ENCODE results near the gene F2R.
"Not testable (repeated sequence)": the region's sequence is repeated elsewhere in the genome, so short reads cannot be mapped to it uniquely, and the experiment has no call there.

Gene F2R

DNA sequence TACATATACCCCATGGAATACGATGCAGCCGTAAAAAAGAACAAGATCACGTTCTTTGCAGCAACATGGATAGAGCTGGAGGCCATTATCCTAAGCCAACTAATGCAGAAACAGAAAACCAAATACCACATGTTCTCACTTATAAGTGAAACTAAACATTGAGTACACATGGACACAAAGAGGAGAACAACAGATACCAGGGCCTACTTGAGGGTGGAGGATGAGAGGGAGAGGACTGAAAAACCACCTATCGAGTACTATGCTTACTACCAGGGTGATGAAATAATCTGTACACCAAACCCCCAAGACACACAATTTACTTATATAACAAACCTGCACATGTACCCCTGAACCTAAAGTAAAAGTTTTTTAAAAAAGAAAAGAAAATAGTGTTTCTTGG lies 25.6 kb downstream of the F2R start:
- peaks cover 46% of the 10 kb centered on the region for H3K4me1 Mint-ChIP-seq
- H3K36me3 Mint-ChIP-seq, H3K27me3 Mint-ChIP-seq, DNase-seq, H3K4me3 Mint-ChIP-seq, H3K27ac Mint-ChIP-seq, H3K9me3 Mint-ChIP-seq: not testable (repeated sequence)
- CTCF ChIA-PET, result interaction anchor here (2.3 kb wide), 1 partner anchor 33 kb away, joined by 8 read pairs; no protein-coding TSS in a partner anchor

DNA sequence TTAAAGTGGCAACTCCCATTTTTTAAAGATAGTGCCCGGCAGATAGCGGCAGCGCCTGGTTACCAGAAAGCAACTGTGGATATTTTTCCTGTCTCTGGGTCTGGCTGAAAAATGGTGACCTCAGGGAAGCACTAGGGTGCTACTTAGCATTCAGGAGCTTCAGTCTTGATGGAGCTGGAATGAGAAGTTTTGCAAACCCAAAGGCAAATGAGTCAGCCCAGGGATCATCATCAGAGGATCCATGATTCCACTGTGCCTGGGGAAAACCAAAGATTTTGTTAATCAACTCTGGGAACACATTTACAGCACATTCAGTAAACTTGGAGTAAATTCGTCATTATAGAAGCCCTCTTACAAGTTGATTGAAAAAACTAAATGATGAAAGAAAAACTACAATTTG lies 26.7 kb downstream of the F2R start:
- H3K27ac Mint-ChIP-seq, result no peak overlapping the region
- CTCF ChIA-PET, result interaction anchor here (2.3 kb wide), 1 partner anchor 32 kb away, joined by 8 read pairs; no protein-coding TSS in a partner anchor
- peaks cover 38% of the 10 kb centered on the region for H3K4me1 Mint-ChIP-seq
- H3K4me3 Mint-ChIP-seq, result no peak overlapping the region
- H3K9me3 Mint-ChIP-seq, result no peaks in the 10 kb centered on the region
- H3K27me3 Mint-ChIP-seq, result no peaks in the 10 kb centered on the region
- H3K36me3 Mint-ChIP-seq, result peaks cover 1% of the 10 kb centered on the region
- DNase-seq, result no peak

GRCh38 chr5:76744632-76745031 lies 28.7 kb downstream of the F2R start:
- Mint-ChIP-seq H3K36me3 (peaks cover 1% of the 10 kb centered on the region), H3K4me1 (peaks cover 18% of the 10 kb centered on the region), H3K9me3 (no peaks in the 10 kb centered on the region), H3K4me3 (no peak overlapping the region), H3K27ac (no peak overlapping the region), H3K27me3 (peaks cover 11% of the 10 kb centered on the region)
- CTCF ChIA-PET, result interaction anchor here (1.5 kb wide), 1 partner anchor 30 kb away, joined by 5 read pairs; no protein-coding TSS in a partner anchor
- no peak for DNase-seq

- Mint-ChIP-seq H3K4me3 (no peak overlapping the region), H3K9me3 (no peaks in the 10 kb centered on the region), H3K36me3 (no peaks in the 10 kb centered on the region), H3K27ac (no peak overlapping the region), H3K27me3 (peaks cover 18% of the 10 kb centered on the region), H3K4me1 (peaks cover 10% of the 10 kb centered on the region)
- CTCF ChIA-PET, result interaction anchor here (1.5 kb wide), 1 partner anchor 29 kb away, joined by 5 read pairs; no protein-coding TSS in a partner anchor
- no peak for DNase-seq
Observed at GRCh38 chr5:76745670-76746069, 29.7 kb downstream of the F2R start.

- peaks cover 2% of the 10 kb centered on the region for H3K4me1 Mint-ChIP-seq
- CTCF ChIA-PET, result no interaction called here
- H3K27ac Mint-ChIP-seq, result no peak overlapping the region
- no peak overlapping the region for H3K4me3 Mint-ChIP-seq
- no peaks in the 10 kb centered on the region for H3K9me3 Mint-ChIP-seq
- no peak for DNase-seq
- peaks cover 23% of the 10 kb centered on the region for H3K27me3 Mint-ChIP-seq
- H3K36me3 Mint-ChIP-seq, result no peaks in the 10 kb centered on the region
Observed at GRCh38 chr5:76746677-76747076, 30.8 kb downstream of the F2R start.

- Mint-ChIP-seq H3K4me3 (no peak overlapping the region), H3K27me3 (peaks cover 28% of the 10 kb centered on the region), H3K27ac (no peak overlapping the region), H3K9me3 (no peaks in the 10 kb centered on the region), H3K36me3 (no peaks in the 10 kb centered on the region), H3K4me1 (no peaks in the 10 kb centered on the region)
- DNase-seq, result no peak
- CTCF ChIA-PET, result interaction anchor here (0.8 to 1.4 kb wide), 2 partner anchors 14 to 26 kb away, joined by 3 read pairs; no protein-coding TSS in a partner anchor
Observed at GRCh38 chr5:76747706-76748105, 31.8 kb downstream of the F2R start.

DNA sequence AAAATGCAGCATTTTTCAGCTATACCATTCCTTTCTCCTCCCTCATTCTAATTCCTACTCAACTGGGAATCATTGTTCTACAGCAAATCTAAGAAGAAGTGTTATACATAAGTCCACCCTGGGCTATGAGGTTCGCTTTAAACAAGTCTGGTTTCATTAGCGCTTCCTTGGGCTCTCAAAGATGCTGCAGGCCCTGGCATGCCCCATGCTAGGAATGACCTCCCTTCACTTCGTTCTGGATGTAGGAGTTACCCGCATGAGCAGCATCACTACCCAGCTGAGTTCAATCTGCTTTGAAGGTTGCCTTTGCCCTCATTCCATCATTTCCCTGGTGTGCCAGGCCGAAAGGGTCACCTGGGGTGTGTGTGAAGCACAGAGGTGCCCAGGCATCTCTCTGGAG lies 35.4 kb downstream of the F2R start:
- Mint-ChIP-seq H3K27me3 (peaks cover 41% of the 10 kb centered on the region), H3K4me3 (no peak overlapping the region), H3K27ac (no peak overlapping the region), H3K9me3 (no peaks in the 10 kb centered on the region), H3K36me3 (no peaks in the 10 kb centered on the region), H3K4me1 (no peaks in the 10 kb centered on the region)
- DNase-seq, result no peak
- CTCF ChIA-PET, result no interaction called here

GRCh38 chr5:76754668-76755078 lies 38.7 kb downstream of the F2R start:
- no peak overlapping the region for H3K27ac Mint-ChIP-seq
- no peaks in the 10 kb centered on the region for H3K4me1 Mint-ChIP-seq
- peaks cover 38% of the 10 kb centered on the region for H3K27me3 Mint-ChIP-seq
- no peaks in the 10 kb centered on the region for H3K36me3 Mint-ChIP-seq
- CTCF ChIA-PET, result interaction anchor here (1.2 to 1.3 kb wide), 2 partner anchors 11 to 14 kb away, joined by 3 read pairs; no protein-coding TSS in a partner anchor
- H3K9me3 Mint-ChIP-seq, result no peaks in the 10 kb centered on the region
- no peak for DNase-seq
- H3K4me3 Mint-ChIP-seq, result no peak overlapping the region

GRCh38 chr5:76755779-76756637 lies 40.1 kb downstream of the F2R start:
- Mint-ChIP-seq H3K4me1 (no peaks in the 10 kb centered on the region), H3K4me3 (no peak overlapping the region), H3K27ac (no peak overlapping the region), H3K27me3 (peaks cover 34% of the 10 kb centered on the region), H3K36me3 (no peaks in the 10 kb centered on the region), H3K9me3 (no peaks in the 10 kb centered on the region)
- no peak for DNase-seq
- CTCF ChIA-PET, result interaction anchor here (1.2 kb wide), 1 partner anchor 12 kb away, joined by 3 read pairs; no protein-coding TSS in a partner anchor

- CTCF ChIA-PET, result no interaction called here
- H3K36me3 Mint-ChIP-seq, result no peaks in the 10 kb centered on the region
- H3K9me3 Mint-ChIP-seq, result no peaks in the 10 kb centered on the region
- no peaks in the 10 kb centered on the region for H3K4me1 Mint-ChIP-seq
- no peak overlapping the region for H3K27ac Mint-ChIP-seq
- no peak for DNase-seq
- H3K27me3 Mint-ChIP-seq, result peaks cover 25% of the 10 kb centered on the region
- no peak overlapping the region for H3K4me3 Mint-ChIP-seq
Observed at GRCh38 chr5:76757049-76757448, 41.1 kb downstream of the F2R start.

DNA sequence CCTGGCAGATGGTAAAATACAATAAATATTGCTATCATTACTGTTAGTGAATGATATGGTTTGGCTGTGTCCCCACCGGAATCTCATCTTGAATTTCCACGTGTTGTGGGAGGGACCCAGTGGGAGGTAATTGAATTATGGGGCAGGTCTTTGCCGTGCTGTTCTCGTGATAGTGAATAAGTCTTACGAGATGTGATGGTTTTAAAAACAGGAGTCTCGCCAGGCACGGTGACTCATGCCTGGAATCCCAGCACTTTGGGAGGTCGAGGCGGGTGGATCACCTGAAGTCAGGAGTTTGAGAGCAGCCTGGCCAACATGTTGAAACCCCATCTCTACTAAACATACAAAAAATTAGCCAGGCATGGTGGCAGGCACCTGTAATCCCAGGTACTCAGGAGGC lies 45.2 kb downstream of the F2R start:
- not testable (repeated sequence) for H3K4me1 Mint-ChIP-seq, H3K36me3 Mint-ChIP-seq, H3K4me3 Mint-ChIP-seq, H3K27ac Mint-ChIP-seq, DNase-seq
- Mint-ChIP-seq H3K9me3 (peaks cover 17% of the 10 kb centered on the region), H3K27me3 (peaks cover 11% of the 10 kb centered on the region)
- CTCF ChIA-PET, result interaction anchor here (0.6 kb wide), 1 partner anchor 21 kb away, joined by 3 read pairs; no protein-coding TSS in a partner anchor

DNA sequence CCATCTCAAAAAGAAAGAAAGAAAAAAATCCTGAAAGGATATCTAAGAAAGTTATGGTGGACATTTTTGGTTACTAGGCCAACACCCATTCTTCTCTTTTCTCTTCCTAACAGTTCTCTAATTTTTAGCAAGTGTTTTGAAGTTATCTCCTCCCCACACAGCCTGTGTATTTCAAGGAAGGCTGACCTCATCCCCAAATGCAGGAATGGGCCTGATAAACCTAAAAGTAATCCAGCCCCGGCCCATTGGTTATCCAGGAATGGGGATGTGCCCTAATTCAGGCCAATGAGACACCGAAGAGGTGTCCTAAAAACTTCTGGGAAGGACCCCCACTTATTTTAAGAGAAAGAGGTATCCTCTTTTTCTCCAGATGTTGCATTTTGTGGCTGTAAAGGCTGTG lies 46.6 kb downstream of the F2R start:
- H3K9me3 Mint-ChIP-seq, result peaks cover 17% of the 10 kb centered on the region
- no peak overlapping the region for H3K27ac Mint-ChIP-seq
- H3K4me3 Mint-ChIP-seq, result no peak overlapping the region
- H3K27me3 Mint-ChIP-seq, result peaks cover 12% of the 10 kb centered on the region
- H3K36me3 Mint-ChIP-seq, result no peaks in the 10 kb centered on the region
- DNase-seq, result no peak
- peaks cover 9% of the 10 kb centered on the region for H3K4me1 Mint-ChIP-seq
- CTCF ChIA-PET, result interaction anchor here (0.6 to 2.0 kb wide), 3 partner anchors 12 to 96 kb away, joined by 3 to 8 read pairs (median 3); no protein-coding TSS in a partner anchor

GRCh38 chr5:76763136-76763535 lies 47.2 kb downstream of the F2R start:
- H3K36me3 Mint-ChIP-seq, result no peaks in the 10 kb centered on the region
- DNase-seq, result no peak
- CTCF ChIA-PET, result interaction anchor here (2.0 kb wide), 1 partner anchor 11 kb away, joined by 8 read pairs; no protein-coding TSS in a partner anchor
- no peak overlapping the region for H3K27ac Mint-ChIP-seq
- H3K4me1 Mint-ChIP-seq, result peaks cover 9% of the 10 kb centered on the region
- peaks cover 15% of the 10 kb centered on the region for H3K27me3 Mint-ChIP-seq
- peaks cover 17% of the 10 kb centered on the region for H3K9me3 Mint-ChIP-seq
- H3K4me3 Mint-ChIP-seq, result no peak overlapping the region

GRCh38 chr5:76764374-76764773 lies 48.4 kb downstream of the F2R start:
- no peak overlapping the region for H3K27ac Mint-ChIP-seq
- H3K27me3 Mint-ChIP-seq, result peaks cover 6% of the 10 kb centered on the region
- CTCF ChIA-PET, result interaction anchor here (1.9 kb wide), 1 partner anchor 10 kb away, joined by 4 read pairs; no protein-coding TSS in a partner anchor
- DNase-seq, result no peak
- H3K4me1 Mint-ChIP-seq, result peaks cover 9% of the 10 kb centered on the region
- peaks cover 17% of the 10 kb centered on the region for H3K9me3 Mint-ChIP-seq
- no peak overlapping the region for H3K4me3 Mint-ChIP-seq
- H3K36me3 Mint-ChIP-seq, result no peaks in the 10 kb centered on the region

DNA sequence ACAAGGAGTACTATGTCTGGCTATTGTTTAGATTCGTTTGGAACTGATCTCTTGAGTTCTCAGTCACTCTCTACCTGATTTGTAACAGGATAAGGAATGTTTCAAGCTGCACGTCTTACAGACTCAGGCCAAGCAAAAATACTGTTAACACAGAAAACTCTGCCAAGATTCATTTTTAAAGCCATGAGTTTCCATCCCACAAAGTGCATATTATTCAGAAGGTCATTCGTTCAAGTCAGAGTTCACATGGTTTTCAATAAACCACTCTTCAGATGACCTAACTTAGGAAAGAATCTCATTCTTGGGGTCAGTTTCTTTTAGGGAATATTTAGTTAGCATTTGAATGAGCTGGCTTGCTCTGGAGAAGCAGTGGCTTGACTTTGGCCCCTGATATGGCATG lies 49.3 kb downstream of the F2R start:
- Mint-ChIP-seq H3K27me3 (peaks cover 6% of the 10 kb centered on the region), H3K36me3 (no peaks in the 10 kb centered on the region), H3K4me1 (peaks cover 9% of the 10 kb centered on the region), H3K27ac (no peak overlapping the region), H3K4me3 (no peak overlapping the region), H3K9me3 (peaks cover 17% of the 10 kb centered on the region)
- CTCF ChIA-PET, result interaction anchor here (1.9 kb wide), 1 partner anchor 9 kb away, joined by 4 read pairs; no protein-coding TSS in a partner anchor
- DNase-seq, result no peak
